ENCODE results near the gene PSMD3.

The PSMD3 gene

GRCh38 chr17:40015998-40016985, 35.7 kb downstream of the PSMD3 start:
- Mint-ChIP-seq H3K27ac (peak overlapping the region; percentile 80), H3K27me3 (peaks cover 30% of the 10 kb centered on the region), H3K4me1 (peaks cover 14% of the 10 kb centered on the region), H3K36me3 (peaks cover 7% of the 10 kb centered on the region), H3K9me3 (no peaks in the 10 kb centered on the region), H3K4me3 (no peak overlapping the region)
- DNase-seq, result no peak
- CTCF ChIA-PET, result interaction anchor here (0.8 to 8.3 kb wide), 11 partner anchors 10 to 177 kb away, joined by 3 to 83 read pairs (median 4); partner anchors contain the start of gene PSMD3

- H3K4me1 Mint-ChIP-seq, result peaks cover 8% of the 10 kb centered on the region
These were observed 36.9 kb downstream of the PSMD3 start for GRCh38 chr17:40017422-40018080.

GRCh38 chr17:40018211-40019121, 37.9 kb downstream of the PSMD3 start:
- H3K27ac Mint-ChIP-seq, result no peak overlapping the region
- CTCF ChIA-PET, result interaction anchor here (1.4 to 8.3 kb wide), 3 partner anchors 9 to 94 kb away, joined by 3 to 83 read pairs (median 53); no protein-coding TSS in a partner anchor

More at GRCh38 chr17:40017422-40018080, 36.9 kb downstream of the PSMD3 start:
- no peaks in the 10 kb centered on the region for H3K9me3 Mint-ChIP-seq
- H3K36me3 Mint-ChIP-seq, result peaks cover 14% of the 10 kb centered on the region
- DNase-seq, result no peak
- peaks cover 20% of the 10 kb centered on the region for H3K27me3 Mint-ChIP-seq
- no peak overlapping the region for H3K27ac Mint-ChIP-seq
- CTCF ChIA-PET, result interaction anchor here (1.4 to 8.3 kb wide), 4 partner anchors 10 to 95 kb away, joined by 3 to 83 read pairs (median 28); partner anchors contain the start of gene PSMD3
- H3K4me3 Mint-ChIP-seq, result no peak overlapping the region

GRCh38 chr17:40019140-40019991, 38.8 kb downstream of the PSMD3 start:
- no peak for DNase-seq
- peak overlapping the region; percentile 58 for H3K27ac Mint-ChIP-seq
- no peaks in the 10 kb centered on the region for H3K9me3 Mint-ChIP-seq
- peaks cover 2% of the 10 kb centered on the region for H3K4me1 Mint-ChIP-seq
- no peak overlapping the region for H3K4me3 Mint-ChIP-seq
- CTCF ChIA-PET, result interaction anchor here (7.8 to 8.3 kb wide), 2 partner anchors 8 to 93 kb away, joined by 53 to 83 read pairs; no protein-coding TSS in a partner anchor
- peaks cover 11% of the 10 kb centered on the region for H3K27me3 Mint-ChIP-seq
- H3K36me3 Mint-ChIP-seq, result peaks cover 14% of the 10 kb centered on the region

More at GRCh38 chr17:40018211-40019121, 37.9 kb downstream of the PSMD3 start:
- no peak for DNase-seq
- Mint-ChIP-seq H3K4me1 (peaks cover 8% of the 10 kb centered on the region), H3K36me3 (peaks cover 14% of the 10 kb centered on the region), H3K4me3 (no peak overlapping the region), H3K9me3 (no peaks in the 10 kb centered on the region), H3K27me3 (peaks cover 17% of the 10 kb centered on the region)

GRCh38 chr17:40020146-40020545, 39.5 kb downstream of the PSMD3 start:
- Mint-ChIP-seq H3K4me3 (no peak overlapping the region), H3K36me3 (peaks cover 16% of the 10 kb centered on the region), H3K27me3 (peaks cover 5% of the 10 kb centered on the region), H3K9me3 (no peaks in the 10 kb centered on the region), H3K27ac (no peak overlapping the region), H3K4me1 (peaks cover 6% of the 10 kb centered on the region)
- CTCF ChIA-PET, result no interaction called here
- DNase-seq, result no peak

GRCh38 chr17:40021451-40021971, 40.9 kb downstream of the PSMD3 start:
- Mint-ChIP-seq H3K9me3 (no peaks in the 10 kb centered on the region), H3K27me3 (no peaks in the 10 kb centered on the region), H3K36me3 (peaks cover 28% of the 10 kb centered on the region), H3K27ac (no peak overlapping the region), H3K4me3 (no peak overlapping the region), H3K4me1 (peaks cover 20% of the 10 kb centered on the region)
- CTCF ChIA-PET, result interaction anchor here (1.1 to 1.8 kb wide), 2 partner anchors 8 to 14 kb away, joined by 3 to 9 read pairs; no protein-coding TSS in a partner anchor
- no peak for DNase-seq

GRCh38 chr17:40022497-40022896, 41.9 kb downstream of the PSMD3 start:
- H3K4me3 Mint-ChIP-seq, result no peak overlapping the region
- no peak overlapping the region for H3K27ac Mint-ChIP-seq
- no peaks in the 10 kb centered on the region for H3K27me3 Mint-ChIP-seq
- no peaks in the 10 kb centered on the region for H3K9me3 Mint-ChIP-seq
- no peak for DNase-seq
- peaks cover 28% of the 10 kb centered on the region for H3K4me1 Mint-ChIP-seq
- peaks cover 33% of the 10 kb centered on the region for H3K36me3 Mint-ChIP-seq
- CTCF ChIA-PET, result interaction anchor here (1.1 to 1.8 kb wide), 2 partner anchors 9 to 13 kb away, joined by 3 to 9 read pairs; no protein-coding TSS in a partner anchor

GRCh38 chr17:40022961-40023541, 42.4 kb downstream of the PSMD3 start:
- Mint-ChIP-seq H3K27me3 (no peaks in the 10 kb centered on the region), H3K9me3 (no peaks in the 10 kb centered on the region), H3K27ac (no peak overlapping the region), H3K4me1 (peaks cover 28% of the 10 kb centered on the region), H3K4me3 (no peak overlapping the region), H3K36me3 (peaks cover 33% of the 10 kb centered on the region)
- no peak for DNase-seq
- CTCF ChIA-PET, result interaction anchor here (1.1 kb wide), 1 partner anchor 90 kb away, joined by 3 read pairs; no protein-coding TSS in a partner anchor

GRCh38 chr17:40023590-40024292, 43.1 kb downstream of the PSMD3 start:
- no peak for DNase-seq
- no peak overlapping the region for H3K27ac Mint-ChIP-seq
- H3K4me3 Mint-ChIP-seq, result no peak overlapping the region
- CTCF ChIA-PET, result interaction anchor here (1.1 to 6.9 kb wide), 4 partner anchors 9 to 89 kb away, joined by 3 to 83 read pairs (median 3); partner anchors contain the start of gene CSF3
- peaks cover 35% of the 10 kb centered on the region for H3K36me3 Mint-ChIP-seq
- no peaks in the 10 kb centered on the region for H3K27me3 Mint-ChIP-seq
- no peaks in the 10 kb centered on the region for H3K9me3 Mint-ChIP-seq
- peaks cover 28% of the 10 kb centered on the region for H3K4me1 Mint-ChIP-seq

- no peak for DNase-seq
- H3K4me1 Mint-ChIP-seq, result peaks cover 28% of the 10 kb centered on the region
- peaks cover 41% of the 10 kb centered on the region for H3K36me3 Mint-ChIP-seq
- no peaks in the 10 kb centered on the region for H3K9me3 Mint-ChIP-seq
- H3K4me3 Mint-ChIP-seq, result no peak overlapping the region
- H3K27me3 Mint-ChIP-seq, result no peaks in the 10 kb centered on the region
- CTCF ChIA-PET, result interaction anchor here (1.0 to 6.9 kb wide), 5 partner anchors 10 to 133 kb away, joined by 3 to 83 read pairs (median 5); partner anchors contain the start of gene CSF3
- no peak overlapping the region for H3K27ac Mint-ChIP-seq
These were observed 44.3 kb downstream of the PSMD3 start for GRCh38 chr17:40024901-40025300.

- Mint-ChIP-seq H3K4me3 (no peak overlapping the region), H3K9me3 (no peaks in the 10 kb centered on the region), H3K27me3 (no peaks in the 10 kb centered on the region), H3K27ac (peak overlapping the region; percentile 78), H3K4me1 (peaks cover 28% of the 10 kb centered on the region), H3K36me3 (peaks cover 41% of the 10 kb centered on the region)
- no peak for DNase-seq
- CTCF ChIA-PET, result interaction anchor here (1.0 to 6.9 kb wide), 8 partner anchors 10 to 404 kb away, joined by 3 to 83 read pairs (median 5); partner anchors contain the start of gene CSF3
These were observed 45.0 kb downstream of the PSMD3 start for GRCh38 chr17:40025559-40025958.

All from activated naive CD4-positive, alpha-beta T cell treated with anti-CD3 and anti-CD28 coated beads, Interleukin-2, amount 10 ng/mL, durations not matched to agents 7 days and 5 days (primary cell).